CD4-positive, alpha-beta T cell treated with Interleukin-12 subunit alpha and Interleukin-12 subunit beta, for 1 hour (primary cell): Measurements from ENCODE around the gene ZNF23.
"Not testable (repeated sequence)": the region's sequence is repeated elsewhere in the genome, so short reads cannot be mapped to it uniquely, and the experiment has no call there.

Experiments used
- DNase-seq: peaks from one replicate; pipeline ENCODE4 v3.0.0-alpha.2; 2020

Gene ZNF23

GRCh38 chr16:71461686-71462648 is at the start of gene ZNF23:
Gene ZNF23, minus strand, starts transcription at chr16:71462247. Its CDS starts 5,451 bp downstream, at chr16:71456796.
- peak; percentile 82 for DNase-seq

- no peak for DNase-seq
These were observed 45.0 kb upstream of the ZNF23 start for GRCh38 chr16:71507061-71507460.

GRCh38 chr16:71504901-71505300 is 42.9 kb upstream of the ZNF23 start:
- DNase-seq = no peak

- DNase-seq = not testable (repeated sequence)
These were observed 42.0 kb upstream of the ZNF23 start for GRCh38 chr16:71504051-71504450.

GRCh38 chr16:71501547-71501946 is 39.5 kb upstream of the ZNF23 start:
- DNase-seq = no peak

GRCh38 chr16:71500964-71501363 is 38.9 kb upstream of the ZNF23 start:
- DNase-seq = no peak

GRCh38 chr16:71499775-71500364 is 37.8 kb upstream of the ZNF23 start:
- peak; percentile 67 for DNase-seq

GRCh38 chr16:71498031-71498430 is 36.0 kb upstream of the ZNF23 start:
- no peak for DNase-seq

GRCh38 chr16:71493213-71493612 is 31.2 kb upstream of the ZNF23 start:
- no peak for DNase-seq

- no peak for DNase-seq
These were observed 30.7 kb upstream of the ZNF23 start for GRCh38 chr16:71492786-71493185.

GRCh38 chr16:71491054-71491453 is 29.0 kb upstream of the ZNF23 start:
- no peak for DNase-seq

GRCh38 chr16:71490361-71490760 is 28.3 kb upstream of the ZNF23 start:
- no peak for DNase-seq

- no peak for DNase-seq
These were observed 27.1 kb upstream of the ZNF23 start, which contains the start of gene ZNF19 for GRCh38 chr16:71489122-71489521. Gene ZNF19, minus strand, starts transcription at chr16:71489324. Its CDS starts 7,210 bp downstream, at chr16:71482114.

- DNase-seq = peak; percentile 87
These were observed 22.2 kb upstream of the ZNF23 start for GRCh38 chr16:71484006-71484893.

GRCh38 chr16:71482569-71482968 is 20.5 kb upstream of the ZNF23 start:
- no peak for DNase-seq

- no peak for DNase-seq
These were observed 18.9 kb upstream of the ZNF23 start for GRCh38 chr16:71480956-71481355.

- no peak for DNase-seq
These were observed 17.4 kb upstream of the ZNF23 start for GRCh38 chr16:71479420-71479819.

GRCh38 chr16:71476457-71477124 is 14.5 kb upstream of the ZNF23 start:
- no peak for DNase-seq

GRCh38 chr16:71474864-71475263 is 12.8 kb upstream of the ZNF23 start:
- DNase-seq = no peak

GRCh38 chr16:71473891-71474290 is 11.8 kb upstream of the ZNF23 start:
- DNase-seq = no peak

GRCh38 chr16:71472931-71473330 is 10.9 kb upstream of the ZNF23 start:
- DNase-seq = no peak

- no peak for DNase-seq
These were observed 10.0 kb upstream of the ZNF23 start for GRCh38 chr16:71472051-71472450.
